Inflammatory macrophage (primary cell): ENCODE measurements around the gene EFNA1.
"Not testable (repeated sequence)": the region's sequence is repeated elsewhere in the genome, so short reads cannot be mapped to it uniquely, and the experiment has no call there.

Experiments used
- DNase-seq, 2 donors: peaks; one replicate each; pipeline ENCODE4 v3.0.0-alpha.2; 2020 to 2022

EFNA1 gene

DNA sequence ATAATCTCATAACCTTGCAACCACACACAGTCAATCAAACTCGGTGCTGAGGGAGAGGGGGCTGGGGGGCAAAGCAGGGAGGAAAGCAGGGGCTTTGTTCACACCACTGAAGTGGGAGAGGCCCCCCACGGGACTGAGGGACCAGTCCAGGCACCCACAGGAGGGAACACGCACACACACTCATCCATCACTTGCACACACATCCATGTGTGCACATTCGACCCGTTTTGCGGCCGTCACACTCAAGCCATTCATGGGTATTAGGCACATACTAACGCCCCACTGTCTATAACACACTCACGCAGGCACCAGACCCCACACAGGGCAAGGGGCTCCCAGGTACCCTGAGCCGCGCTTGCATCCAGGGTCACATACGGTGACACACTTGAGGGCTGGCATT is 35.0 kb upstream of the EFNA1 start:
- no peak for DNase-seq

DNA sequence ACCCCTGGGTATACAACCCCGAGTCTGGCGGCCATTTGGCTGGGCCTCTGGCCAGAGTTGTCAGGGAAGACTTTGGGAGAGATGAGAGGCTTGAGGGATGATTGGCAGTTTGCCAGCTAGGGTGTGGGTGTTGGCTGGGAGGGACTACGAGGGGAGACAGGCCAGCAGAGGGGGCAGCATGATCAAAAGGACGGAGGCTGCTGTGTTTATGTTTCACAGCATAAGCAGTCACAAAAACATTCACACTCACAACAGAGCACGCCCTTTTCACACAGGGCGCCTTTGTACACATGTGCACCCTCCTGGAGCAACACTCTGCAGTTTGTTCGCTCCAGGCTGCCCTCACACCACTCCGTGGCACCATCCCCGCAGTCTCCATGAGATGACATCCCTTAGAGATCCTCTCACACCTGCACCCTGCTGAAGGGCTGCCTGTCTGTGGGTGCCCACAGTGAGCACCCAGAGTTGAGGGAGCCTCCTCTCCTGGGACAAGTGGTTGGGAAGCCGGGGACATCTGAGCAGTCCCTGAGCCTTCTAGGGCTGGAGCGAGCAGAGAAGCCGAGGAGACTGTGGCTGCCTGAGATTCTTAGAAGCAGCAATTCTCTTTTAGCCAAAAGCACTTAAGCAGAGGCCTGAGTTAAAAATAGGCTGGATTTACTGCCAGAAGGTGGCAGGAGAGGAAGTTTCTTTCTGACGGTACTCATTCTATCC is 33.6 kb upstream of the EFNA1 start:
- peak; percentile 27 to 28 for DNase-seq

DNA sequence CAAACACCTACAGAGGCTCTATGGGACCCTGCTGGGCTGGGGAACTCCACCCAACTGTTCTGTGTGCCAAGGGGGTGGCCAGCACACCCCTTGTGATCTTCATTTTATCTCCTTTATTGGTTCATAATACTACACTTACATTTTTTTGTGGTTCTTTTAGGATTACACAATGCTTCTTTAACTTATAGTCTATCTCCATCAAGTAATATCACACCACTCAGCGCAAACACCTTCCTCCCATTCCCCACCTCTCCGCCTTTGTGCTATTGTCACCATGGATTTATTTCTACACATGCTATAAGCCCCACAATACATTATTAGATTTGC is 33.1 kb upstream of the EFNA1 start:
- no peak for DNase-seq

DNA sequence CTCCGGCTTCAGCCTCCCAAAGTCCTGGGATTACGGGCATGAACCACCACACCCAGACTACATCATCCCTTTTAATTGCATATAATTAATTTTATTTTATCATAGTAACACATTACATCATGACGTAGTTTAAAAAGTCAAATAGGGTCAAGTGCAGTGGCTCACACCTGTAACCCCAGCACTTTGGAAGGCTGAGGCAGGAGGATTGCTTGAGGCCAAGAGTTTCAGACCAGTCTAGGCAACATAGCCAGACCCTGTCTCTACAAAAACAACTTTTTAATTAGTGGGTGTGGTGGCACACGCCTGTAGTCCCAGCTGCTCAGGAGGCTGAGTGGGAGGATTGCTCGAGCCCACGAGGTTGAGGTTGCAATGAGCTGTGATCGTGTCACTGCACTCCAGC is 28.3 kb upstream of the EFNA1 start:
- DNase-seq = peak in 1 of 2 donors; percentile 34

DNA sequence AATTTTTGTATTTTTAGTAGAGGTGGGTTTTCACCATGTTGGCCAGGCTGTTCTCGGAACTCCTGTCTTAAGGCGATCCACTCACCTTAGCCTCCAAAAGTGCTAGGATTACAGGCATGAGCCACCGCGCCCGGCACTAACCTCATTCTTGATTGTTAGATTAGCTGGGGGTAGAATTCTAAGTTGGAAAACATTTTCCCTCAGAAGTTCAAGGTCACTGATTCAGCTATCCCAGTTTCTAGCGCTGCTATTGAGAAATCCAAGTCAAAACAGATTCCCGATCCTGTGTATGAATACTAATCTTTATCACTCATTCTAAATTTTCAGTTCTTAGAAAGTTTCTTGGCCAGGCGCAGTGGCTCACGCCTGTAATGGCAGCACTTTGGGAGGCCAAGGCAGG is 24.4 kb upstream of the EFNA1 start:
- DNase-seq = no peak

DNA sequence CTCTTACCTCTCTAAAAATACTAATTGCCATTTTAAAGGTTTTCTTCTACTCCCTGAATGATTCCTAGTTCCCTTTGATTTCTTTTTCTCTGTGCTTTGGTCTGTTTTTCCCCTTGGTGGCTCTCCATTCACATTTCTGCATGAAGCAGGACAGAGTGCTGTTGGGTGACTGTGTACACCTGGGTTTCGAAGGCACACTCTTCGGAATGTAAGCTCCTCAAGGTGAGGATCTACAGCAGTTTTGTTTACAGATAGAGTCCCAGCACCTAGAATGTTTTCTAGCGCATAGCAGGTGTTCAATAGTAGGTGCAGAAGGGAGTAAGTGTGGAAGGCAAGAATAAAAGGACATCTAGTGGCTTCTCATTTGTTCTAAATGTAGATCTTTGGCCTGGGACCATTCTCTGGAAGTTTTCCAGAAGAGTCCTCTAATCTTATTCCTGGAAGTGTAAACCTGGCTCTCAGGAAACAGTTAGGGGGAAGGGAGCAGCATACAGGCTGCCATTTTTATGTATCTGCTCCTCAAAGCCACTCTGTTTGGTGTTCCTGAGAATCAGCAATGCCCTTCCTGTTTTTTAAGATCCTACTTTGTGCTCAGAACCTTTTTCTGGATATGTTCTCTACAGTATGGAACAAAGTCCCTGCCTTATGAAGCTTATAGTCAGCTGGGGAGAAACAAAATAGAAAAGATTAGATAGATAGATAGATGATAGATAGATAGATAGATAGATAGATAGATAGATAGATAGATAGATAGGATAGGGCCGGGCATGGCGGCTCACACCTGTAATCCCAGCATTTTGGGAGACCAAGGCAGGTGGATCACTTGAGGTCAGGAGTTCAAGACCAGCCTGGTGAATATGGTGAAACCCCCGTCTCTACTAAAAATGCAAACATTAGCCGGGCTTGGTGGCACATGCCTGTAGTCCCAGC is 22.8 kb upstream of the EFNA1 start:
- DNase-seq = no peak

DNA sequence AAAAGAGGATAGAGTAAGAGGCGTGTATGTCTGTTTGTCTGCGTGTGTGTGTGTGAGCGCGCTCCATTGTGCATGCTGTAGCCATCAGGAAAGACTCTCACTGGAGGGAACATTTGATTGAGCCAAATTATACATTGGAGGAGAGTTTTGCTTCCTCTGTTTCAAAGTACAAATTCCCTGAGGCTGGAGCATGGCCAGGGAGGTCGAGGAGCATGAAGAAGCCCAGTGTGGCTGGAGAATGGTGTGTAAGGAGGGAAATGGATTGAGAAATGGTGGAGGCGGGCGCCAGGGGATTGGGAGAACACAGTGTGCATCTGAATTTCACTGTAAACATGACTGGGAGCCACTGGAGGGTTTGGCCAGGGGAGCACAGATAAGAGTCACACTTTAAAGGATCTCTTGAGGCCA is 22.1 kb upstream of the EFNA1 start:
- no peak for DNase-seq

DNA sequence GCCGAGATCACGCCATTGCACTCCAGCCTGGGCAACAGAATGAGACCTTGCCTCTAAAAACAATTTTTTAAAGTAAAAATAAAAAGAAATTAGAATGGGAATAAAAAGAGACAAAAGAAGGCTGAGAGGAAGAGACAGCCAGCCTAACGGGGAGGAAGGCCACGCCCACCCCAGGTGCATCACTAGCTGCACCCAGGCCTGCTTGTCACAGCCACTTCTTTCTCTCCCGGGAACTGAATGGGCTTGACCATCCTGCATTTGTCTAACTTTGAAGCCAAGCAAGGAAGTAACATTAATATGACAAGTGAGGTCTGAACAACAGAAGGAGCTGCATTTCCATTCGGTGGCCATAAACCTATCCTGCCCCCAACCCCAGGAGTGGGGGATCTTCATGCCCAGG is 20.8 kb upstream of the EFNA1 start:
- DNase-seq = no peak

DNA sequence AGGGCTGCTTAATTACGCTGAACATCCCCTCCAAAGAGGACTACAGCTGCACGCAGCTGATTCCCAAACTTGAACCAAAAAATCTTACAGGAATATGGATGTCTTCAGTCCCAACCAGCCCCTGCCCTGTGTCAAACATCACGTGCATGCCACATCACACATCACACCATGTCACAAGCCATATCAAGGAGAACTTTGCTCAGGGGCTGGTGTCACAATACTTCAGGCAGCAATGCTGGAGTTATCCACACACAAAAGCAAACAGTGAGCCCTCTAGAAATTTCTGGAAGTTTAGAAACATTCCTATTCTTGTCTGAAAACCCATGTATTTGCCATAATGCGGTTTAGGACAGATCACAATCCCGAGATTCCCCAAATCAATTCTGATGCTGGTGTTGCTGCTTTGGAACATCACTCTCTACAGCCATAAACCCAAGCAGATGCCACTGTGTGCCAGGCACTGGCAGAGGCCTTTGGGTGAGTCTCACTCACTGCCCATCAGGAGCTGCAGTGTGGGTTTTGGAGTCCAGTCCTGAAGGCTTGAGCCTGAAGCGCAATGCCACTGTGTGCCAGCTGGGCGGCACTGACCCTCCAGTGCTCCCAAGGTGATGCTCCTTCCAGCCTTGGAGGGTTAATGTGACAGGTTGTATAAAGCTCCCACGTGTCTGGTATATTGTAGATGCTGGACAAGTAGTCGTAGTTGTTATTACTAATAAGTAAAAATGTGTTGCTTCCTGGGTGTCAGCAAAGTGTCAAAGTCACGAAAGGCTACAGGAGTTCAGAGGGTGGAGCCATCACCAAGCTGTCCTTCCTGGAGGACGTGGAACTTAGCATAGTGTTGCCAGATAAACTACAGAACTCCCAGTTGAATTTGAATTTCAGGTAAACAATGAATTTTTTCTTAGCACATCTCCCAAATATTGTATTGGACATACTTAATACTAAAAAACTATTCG is 20.1 kb upstream of the EFNA1 start:
- no peak for DNase-seq

DNA sequence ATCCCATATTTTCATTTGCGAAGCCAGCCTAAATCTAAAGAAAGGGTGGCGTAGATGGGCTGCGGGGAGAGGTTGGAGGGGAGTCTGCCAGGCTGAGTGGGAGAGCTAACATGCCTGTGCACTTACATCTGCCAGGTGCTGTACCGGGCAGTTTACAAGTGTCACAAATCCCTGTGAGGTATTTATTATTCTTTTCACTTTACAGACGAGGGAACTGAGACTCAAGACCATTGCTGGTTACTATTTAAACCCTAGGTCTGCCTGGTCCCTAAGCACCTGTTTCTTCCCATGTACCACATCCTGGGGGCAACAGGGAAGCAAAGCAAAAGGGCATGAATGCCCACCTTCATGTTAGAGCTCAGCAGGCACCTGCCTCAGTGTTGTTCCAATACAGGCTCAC is 19.4 kb upstream of the EFNA1 start:
- DNase-seq = no peak

DNA sequence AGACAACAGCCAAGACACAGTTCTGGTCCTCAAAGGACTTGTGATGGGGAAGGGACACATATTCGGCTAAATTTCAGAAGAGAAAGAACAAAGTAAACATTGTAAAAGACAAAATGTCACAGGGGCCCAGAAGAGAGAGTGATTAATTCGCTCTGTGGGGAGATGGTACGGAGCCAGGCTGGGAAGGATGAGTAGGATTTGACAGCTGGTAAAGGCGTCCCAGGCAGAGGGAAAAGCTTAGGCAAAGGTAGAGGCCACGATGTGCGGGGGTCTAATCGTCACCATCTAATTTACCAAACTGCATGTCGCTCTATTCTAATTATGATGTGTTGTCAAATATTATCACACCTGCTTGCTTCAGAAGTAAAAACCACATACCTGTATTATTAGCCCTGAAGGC is 17.3 kb upstream of the EFNA1 start:
- DNase-seq = no peak

DNA sequence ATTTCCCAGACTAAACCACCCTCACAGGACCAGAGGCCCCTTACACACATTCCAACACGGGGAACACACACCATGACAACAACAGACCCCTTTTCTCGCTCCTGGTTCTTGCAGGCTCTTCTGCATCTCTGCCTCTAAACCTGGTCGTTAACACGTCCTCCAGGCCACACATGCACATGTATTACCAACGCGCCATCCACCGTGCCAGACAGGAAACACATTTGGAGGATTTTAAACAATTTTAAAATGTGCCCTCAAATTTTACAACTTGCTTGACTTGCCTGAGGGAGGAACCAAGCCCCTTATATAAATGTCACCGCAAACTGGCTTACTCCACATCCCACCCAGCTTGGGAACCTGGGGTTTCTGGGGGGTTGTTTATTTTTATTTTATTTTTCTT is 16.9 kb upstream of the EFNA1 start:
- DNase-seq = no peak

DNA sequence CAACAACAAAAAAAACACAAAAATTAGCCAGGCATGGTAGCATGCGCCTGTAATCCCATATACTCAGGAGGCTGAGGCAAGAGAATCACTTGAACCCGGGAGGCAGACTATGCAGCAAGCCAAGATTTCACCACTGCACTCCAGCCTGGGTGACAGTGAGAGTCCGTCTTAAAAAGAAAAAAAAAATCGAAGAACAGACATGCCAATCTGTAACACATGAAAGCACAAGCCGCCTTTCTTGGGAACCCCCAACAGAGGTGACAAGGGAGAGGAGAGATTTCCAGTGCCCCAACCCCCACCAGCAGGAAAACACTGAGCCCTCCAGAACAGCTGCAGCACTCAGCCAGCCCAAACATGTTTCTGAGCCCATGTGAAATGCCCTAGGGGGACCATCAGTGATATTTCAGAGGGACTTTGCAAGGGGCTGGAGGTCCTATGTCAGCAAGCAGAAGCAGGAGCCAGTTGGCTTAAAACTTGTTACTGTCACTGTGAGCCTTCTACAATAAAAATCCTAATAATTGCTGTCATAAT is 14.2 kb upstream of the EFNA1 start:
- DNase-seq = no peak

DNA sequence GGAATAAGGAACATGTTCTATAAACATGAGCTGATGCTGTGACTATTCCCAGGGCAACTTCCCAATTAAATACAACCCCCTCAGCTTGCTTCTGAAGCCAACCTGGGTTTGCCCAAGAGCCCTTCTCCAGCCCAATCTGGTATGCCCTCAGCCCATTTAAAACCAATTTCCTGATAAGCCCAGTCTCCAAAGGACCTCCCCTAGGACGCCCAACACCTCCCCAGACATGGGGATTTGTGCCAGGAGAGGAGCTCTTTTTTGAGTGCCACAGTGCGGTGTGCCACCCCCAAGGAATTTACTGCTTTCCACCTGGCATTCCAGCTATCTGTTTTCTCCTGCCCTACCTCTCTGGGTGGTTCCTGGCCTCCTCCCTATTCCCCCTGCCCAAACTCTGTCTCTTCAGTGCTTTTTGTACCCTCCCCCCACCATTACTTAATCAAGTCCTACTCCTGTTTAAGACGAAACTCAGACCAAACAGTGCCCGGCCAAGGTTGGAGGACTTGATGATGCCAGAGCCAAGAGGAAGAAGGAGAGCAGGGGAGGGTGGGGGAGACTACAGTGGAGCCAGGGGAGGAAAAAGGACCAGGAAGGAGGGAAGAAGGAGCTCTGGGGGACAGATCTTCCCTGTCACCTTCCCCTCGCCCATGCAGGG is 11.4 kb upstream of the EFNA1 start:
- no peak for DNase-seq

DNA sequence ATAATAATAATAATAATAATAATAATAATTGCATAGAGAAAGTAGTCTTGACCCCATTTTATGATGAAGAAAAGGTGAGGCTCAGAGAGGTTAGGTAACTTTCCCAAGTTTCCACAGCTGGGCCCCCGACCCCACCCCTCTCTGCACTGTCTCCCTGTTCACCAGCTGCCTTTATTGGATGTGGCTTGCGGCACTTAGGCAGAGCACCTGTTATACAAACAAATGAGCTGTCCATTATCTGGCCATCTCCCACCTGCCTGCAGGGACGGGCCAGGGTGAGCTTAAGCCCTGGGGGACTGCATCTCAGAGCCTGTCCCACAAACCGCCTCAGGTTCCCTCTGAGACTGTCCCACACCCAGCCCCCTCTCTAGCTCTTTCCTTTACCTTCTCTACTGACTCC is 10.1 kb upstream of the EFNA1 start:
- no peak for DNase-seq

DNA sequence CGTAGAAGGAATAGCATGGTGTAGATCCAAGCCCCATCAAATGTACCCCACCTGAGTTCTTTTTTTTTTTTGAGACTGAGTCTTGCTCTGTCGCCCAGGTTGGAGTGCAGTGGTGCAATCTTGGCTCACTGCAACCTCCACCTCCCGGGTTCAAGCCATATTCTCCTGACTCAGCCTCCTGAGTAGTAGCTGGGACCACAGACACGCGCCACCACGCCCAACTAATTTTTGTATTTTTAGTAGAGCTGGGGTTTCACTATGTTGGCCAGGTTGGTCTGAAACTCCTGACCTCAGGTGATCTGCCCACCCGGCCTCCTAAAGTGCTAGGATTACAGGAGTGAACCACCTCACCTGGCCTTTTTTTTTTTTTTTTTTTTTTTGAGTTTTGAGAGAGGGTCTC is 9.6 kb upstream of the EFNA1 start:
- not testable (repeated sequence) for DNase-seq

DNA sequence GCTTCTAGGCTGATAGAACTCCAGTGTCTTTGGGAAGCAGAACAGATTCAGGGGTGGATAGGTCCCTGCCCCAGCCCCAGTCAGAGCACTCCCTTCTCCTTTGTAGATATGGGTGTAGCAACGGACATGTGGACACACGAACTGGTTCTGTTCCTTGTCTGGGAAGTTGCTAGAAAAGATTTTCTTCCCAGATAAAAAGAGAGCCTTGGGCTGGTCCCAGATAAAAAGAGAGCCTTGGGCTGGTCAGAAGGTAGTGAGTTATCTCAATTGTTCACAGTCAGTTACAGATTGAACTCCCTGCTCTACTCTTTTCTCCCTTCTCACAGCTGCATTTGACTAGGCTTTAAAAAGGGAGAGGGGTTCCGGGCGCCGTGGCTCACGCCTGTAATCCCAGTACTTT is 7.4 kb upstream of the EFNA1 start:
- no peak for DNase-seq

DNA sequence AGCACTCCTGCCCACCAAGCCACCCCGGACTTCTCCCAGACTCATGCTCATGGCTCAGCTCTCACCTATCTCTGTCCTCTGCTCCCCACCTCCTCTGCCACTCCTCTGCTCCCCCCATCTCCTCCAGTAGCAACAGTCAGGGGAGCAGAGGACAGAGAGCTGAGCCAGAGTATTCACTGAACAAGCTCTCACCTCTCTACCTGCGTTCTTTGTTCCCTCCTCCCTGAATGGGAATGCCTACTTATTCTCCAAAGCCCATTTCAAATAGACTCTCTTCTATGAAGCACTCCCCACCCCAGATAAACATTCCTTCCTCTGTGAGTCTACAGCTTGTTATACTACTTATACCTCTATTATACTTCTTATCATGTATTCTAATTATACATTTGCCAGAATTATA is 6.4 kb upstream of the EFNA1 start:
- DNase-seq = no peak

DNA sequence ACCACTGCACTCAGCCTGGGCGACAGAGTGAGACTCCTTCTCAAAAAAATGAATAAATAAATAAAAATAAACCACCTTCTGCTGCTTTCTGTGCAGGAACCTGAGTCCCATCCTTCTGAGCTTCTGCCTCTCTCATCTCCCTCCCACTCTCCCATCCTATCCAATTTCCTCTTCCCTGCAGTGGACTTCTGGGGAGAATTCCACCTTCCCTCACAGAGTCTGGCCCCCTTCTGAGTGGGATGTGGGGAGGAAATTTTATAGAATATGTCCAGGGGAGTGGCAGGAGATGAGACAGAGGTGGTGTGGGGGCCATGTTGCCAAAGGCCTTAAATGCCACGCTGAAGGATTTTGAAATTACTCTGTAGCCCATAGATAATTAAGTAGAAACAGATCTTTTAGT is 5.4 kb upstream of the EFNA1 start:
- DNase-seq = no peak

DNA sequence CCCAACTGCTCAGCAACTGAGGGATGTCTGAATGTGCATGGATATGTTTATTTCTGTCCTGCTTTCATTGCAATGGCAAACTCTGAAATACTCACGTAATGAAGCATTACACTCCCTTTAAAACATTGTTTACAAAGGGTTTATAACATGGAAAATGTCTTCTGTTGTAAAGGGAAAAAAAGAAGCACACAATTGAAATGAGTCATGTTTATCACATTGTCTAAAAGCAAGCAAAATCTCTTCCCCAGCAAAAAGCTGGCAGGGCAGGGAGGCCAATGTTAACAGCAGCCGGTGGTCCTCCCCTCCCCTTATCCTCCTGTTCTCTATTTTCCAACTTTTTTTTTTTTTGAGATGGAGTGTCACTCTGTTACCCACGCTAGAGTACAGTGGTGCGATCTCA is 3.9 kb upstream of the EFNA1 start:
- no peak for DNase-seq

DNA sequence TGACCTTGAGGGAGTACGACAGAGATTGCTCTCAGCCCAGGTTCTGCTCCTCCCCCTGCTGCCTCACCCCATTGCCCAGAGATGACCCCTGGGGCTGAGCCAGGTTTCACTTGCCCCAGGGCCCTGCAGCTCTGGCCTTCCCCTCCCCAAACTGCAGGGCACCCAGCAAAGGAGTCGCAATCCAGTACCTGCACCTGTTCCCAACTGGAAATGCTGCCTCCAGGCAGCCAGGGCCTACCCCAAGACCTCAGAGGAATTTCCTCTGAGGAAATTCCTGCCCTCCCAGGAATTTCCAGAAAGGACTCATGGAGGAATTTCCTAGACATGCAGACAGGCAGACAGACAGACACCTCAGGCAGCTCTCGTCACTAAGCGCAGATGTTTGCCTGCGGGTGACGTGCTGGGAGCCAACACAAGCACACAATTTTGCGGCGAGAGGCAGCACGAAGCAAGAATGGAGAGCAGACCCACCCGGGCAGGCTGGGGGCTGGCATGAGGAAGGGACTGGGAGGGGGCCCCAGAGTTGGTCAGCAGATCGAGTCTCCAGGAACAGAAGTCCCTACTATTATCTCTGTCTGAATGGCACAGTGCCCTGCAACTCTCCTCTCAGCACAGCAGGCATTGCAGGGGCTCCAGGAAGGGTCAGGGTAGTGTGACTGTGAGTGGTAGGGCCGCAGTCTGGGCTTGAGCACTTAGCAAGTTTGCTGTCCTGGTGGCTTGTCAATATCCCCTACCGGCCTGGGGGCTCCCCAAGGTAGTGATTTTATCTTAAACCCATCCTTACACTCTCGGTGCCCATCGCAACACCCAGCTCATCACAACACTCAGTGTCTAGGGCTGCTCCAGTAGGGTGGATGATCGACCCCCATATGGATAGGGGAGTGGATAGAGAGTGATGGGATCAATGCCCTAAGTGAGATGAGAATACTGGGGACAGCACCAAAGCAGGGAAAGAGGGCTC is 2.9 kb upstream of the EFNA1 start:
- DNase-seq = no peak
